Endothelial cell of umbilical vein (primary cell): Measurements from ENCODE around the gene SLC38A8. TPM values are rescaled to one million over a fixed set of nuclear protein-coding genes. Genes with fewer than 3 reads are reported as not detected.

Source experiments
- BruUV-seq: library from RNA; stranded (reverse); fragments of 400-500 nt; replicated peaks from 2 replicates; lab custom pipeline; 2021; lab: Mats Ljungman, UMichigan
- CTCF ChIA-PET: fragments of 300-600, 350-600 bp; sonication (Branson Sonifier 250); formaldehyde crosslinking; loops from one replicate; lab custom pipeline; 2021; ENCODE audit warnings: antibody characterized with exemption, inconsistent platforms; lab: Charles Lee
- POLR2A ChIA-PET: fragments of 300-600, 350-600 bp; sonication (Branson Sonifier 250); formaldehyde crosslinking; loops from one replicate; lab custom pipeline; 2021; ENCODE audit warnings: antibody characterized with exemption, inconsistent platforms; lab: Charles Lee
- DNase-seq: peaks from one replicate; pipeline ENCODE4 v3.0.0-alpha.2; 2011; ENCODE audit warnings: low read depth, low spot score
- FAIRE-seq: peaks from 2 replicates; lab custom pipeline; 2011; peaks lifted over from hg19 to GRCh38; lab: Jason Lieb, UNC
- H2AFZ ChIP-seq: 2 replicates; pipeline ENCODE4 v1.6.0; 2012; ENCODE audit warnings: low read depth, low read length, control low read depth, inconsistent platforms
- H3K27ac ChIP-seq: 2 replicates; pipeline ENCODE4 v1.5.1; 2011; ENCODE audit warnings: low read depth, mild to moderate bottlenecking, control low read depth, low read length, moderate library complexity; ENCODE audit not compliant: insufficient read depth
- H3K27me3 ChIP-seq, 2 experiments: 2 replicates each; pipeline versions ENCODE4 v1.6.0 to v1.6.1; 2011; ENCODE audit warnings: low read length in 2 of 2, mixed read lengths in 1 of 2; ENCODE audit not compliant: control insufficient read depth in 2 of 2, insufficient read depth in 2 of 2
- H3K36me3 ChIP-seq, 2 experiments: 2 replicates in 1 of 2; 3 replicates in 1 of 2; pipeline ENCODE4 v1.5.1; 2011; ENCODE audit warnings: low read length in 2 of 2, mild to moderate bottlenecking in 1 of 2, moderate library complexity in 1 of 2; ENCODE audit not compliant: control insufficient read depth in 2 of 2, insufficient read depth in 2 of 2; ENCODE audit errors: extremely low read depth in 1 of 2
- H3K4me1 ChIP-seq: 3 replicates; pipeline ENCODE4 v1.5.1; 2011; ENCODE audit warnings: mild to moderate bottlenecking, low read length; ENCODE audit not compliant: control insufficient read depth, insufficient read depth; ENCODE audit errors: extremely low read depth
- H3K4me2 ChIP-seq: 2 replicates; pipeline ENCODE4 v1.6.1; 2011; ENCODE audit warnings: low read length, control low read depth, mixed read lengths; ENCODE audit not compliant: insufficient read depth
- H3K4me3 ChIP-seq, 3 experiments: fragments of 200-600 bp in 1 of 3; sonication (generic), shearing (Covaris generic) in 1 of 3; replicated peaks in 1 of 3; 2 replicates each; pipeline ENCODE4 v1.5.1; 2011 to 2016; ENCODE audit warnings: control low read depth in 3 of 3, low read length in 3 of 3, mild to moderate bottlenecking in 2 of 3, inconsistent platforms in 1 of 3, low read depth in 1 of 3, moderate library complexity in 1 of 3; ENCODE audit not compliant: insufficient read depth in 1 of 3
- H3K79me2 ChIP-seq: 2 replicates; pipeline ENCODE4 v1.6.0; 2012; ENCODE audit warnings: low read length, inconsistent platforms; ENCODE audit not compliant: control insufficient read depth, insufficient read depth
- H3K9ac ChIP-seq: replicated peaks from 2 replicates; pipeline ENCODE3; 2011; ENCODE audit warnings: low read length, control low read depth; ENCODE audit not compliant: insufficient read depth; ENCODE audit errors: extremely low read depth
- H3K9me1 ChIP-seq: replicated peaks from 3 replicates; pipeline ENCODE4 v1.6.0; 2011; ENCODE audit warnings: mild to moderate bottlenecking, low read length; ENCODE audit not compliant: control insufficient read depth, insufficient read depth; ENCODE audit errors: extremely low read depth
- H3K9me3 ChIP-seq: replicated peaks from 2 replicates; pipeline ENCODE4 v1.5.1; 2012; ENCODE audit warnings: low read length, inconsistent platforms; ENCODE audit not compliant: control insufficient read depth, insufficient read depth
- H4K20me1 ChIP-seq: replicated peaks from 2 replicates; pipeline ENCODE3; 2011; ENCODE audit warnings: mild to moderate bottlenecking, low read length; ENCODE audit not compliant: control insufficient read depth, insufficient read depth; ENCODE audit errors: extremely low read depth
- EZH2 ChIP-seq: IDR thresholded peaks from 2 replicates; pipeline ENCODE4 v1.6.1; 2012; ENCODE audit warnings: borderline replicate concordance, low read depth, mild to moderate bottlenecking, moderate library complexity, low read length, inconsistent platforms; ENCODE audit not compliant: severe bottlenecking
- GATA2 ChIP-seq: IDR thresholded peaks from 2 replicates; pipeline ENCODE4 v1.7.0; 2011; ENCODE audit warnings: low read depth, mild to moderate bottlenecking, moderate library complexity, mixed read lengths, low read length; ENCODE audit not compliant: insufficient read length, insufficient read depth
- POLR2A ChIP-seq: IDR thresholded peaks from 2 replicates; pipeline ENCODE4 v1.6.1; 2012; ENCODE audit warnings: low read depth, mild to moderate bottlenecking, control low read depth, low read length
- dilution Hi-C: fragments of 300-500 bp; cut with MboI; formaldehyde crosslinking; loops from one replicate; pipeline ENCODE4 v1.15.0; 2019; ENCODE audit warnings: low sequenced_read_pairs; ENCODE audit not compliant: extremely low pct_ligation_motif_present
- intact Hi-C: fragments of 100-400 bp; cut with micrococcal nuclease; formaldehyde crosslinking; loops from one replicate; pipeline ENCODE4 v1.10.0; 2022
- polyA plus RNA-seq, 4 experiments: library from polyadenylated mRNA; depleted of rRNA in 3 of 4; stranded (reverse) in 3 of 4; unstranded in 1 of 4; fragments of >200 nt; gene quantifications; 2 replicates each; pipeline versions ENCODE4 v1.2.1 to v1.2.3, GENCODE V29; 2011 to 2012; ENCODE audit warnings: missing spikeins in 1 of 4
- total RNA-seq: library from RNA; stranded (reverse); gene quantifications from 2 replicates; pipeline ENCODE4 v1.2.3, GENCODE V29; 2021
- TF ChIP-seq, protein P1 (sequence below), 2 donors: IDR thresholded peaks; 1 replicate in 1 of 2; 2 replicates in 1 of 2; pipeline ENCODE4 v1.5.1; 2011; ENCODE audit warnings: low read length in 2 of 2, mild to moderate bottlenecking in 2 of 2, moderate library complexity in 2 of 2, control low read depth in 1 of 2, inconsistent platforms in 1 of 2, low read depth in 1 of 2; ENCODE audit not compliant: insufficient read depth in 1 of 2; ENCODE audit errors: extremely low read depth in 1 of 2

The SLC38A8 gene
- total and polyA plus RNA-seq, 2 donors (not counting 3 experiments of a cell fraction or from before 2014, with no cell fraction given), result not detected

GRCh38 chr16:83972256-83973008 lies 70.2 kb downstream of the SLC38A8 start:
- Histone ChIP-seq H3K27me3 (peaks cover 5 to 8% of the 10 kb centered on the region in 2 experiments), H3K9ac (no peak overlapping the region), H3K9me1 (no peaks in the 10 kb centered on the region), H3K9me3 (no peaks in the 10 kb centered on the region), H2AFZ (no peak overlapping the region), H3K36me3 (no peaks in the 10 kb centered on the region), H3K4me1 (no peaks in the 10 kb centered on the region), H3K27ac (no peak overlapping the region), H3K4me2 (no peak overlapping the region), H3K79me2 (no peaks in the 10 kb centered on the region), H4K20me1 (no peaks in the 10 kb centered on the region), H3K4me3 (no peak overlapping the region)
- TF ChIP-seq EZH2 (no peak), POLR2A (no peak), GATA2 (no peak)
- TF ChIP-seq, protein P1, sequence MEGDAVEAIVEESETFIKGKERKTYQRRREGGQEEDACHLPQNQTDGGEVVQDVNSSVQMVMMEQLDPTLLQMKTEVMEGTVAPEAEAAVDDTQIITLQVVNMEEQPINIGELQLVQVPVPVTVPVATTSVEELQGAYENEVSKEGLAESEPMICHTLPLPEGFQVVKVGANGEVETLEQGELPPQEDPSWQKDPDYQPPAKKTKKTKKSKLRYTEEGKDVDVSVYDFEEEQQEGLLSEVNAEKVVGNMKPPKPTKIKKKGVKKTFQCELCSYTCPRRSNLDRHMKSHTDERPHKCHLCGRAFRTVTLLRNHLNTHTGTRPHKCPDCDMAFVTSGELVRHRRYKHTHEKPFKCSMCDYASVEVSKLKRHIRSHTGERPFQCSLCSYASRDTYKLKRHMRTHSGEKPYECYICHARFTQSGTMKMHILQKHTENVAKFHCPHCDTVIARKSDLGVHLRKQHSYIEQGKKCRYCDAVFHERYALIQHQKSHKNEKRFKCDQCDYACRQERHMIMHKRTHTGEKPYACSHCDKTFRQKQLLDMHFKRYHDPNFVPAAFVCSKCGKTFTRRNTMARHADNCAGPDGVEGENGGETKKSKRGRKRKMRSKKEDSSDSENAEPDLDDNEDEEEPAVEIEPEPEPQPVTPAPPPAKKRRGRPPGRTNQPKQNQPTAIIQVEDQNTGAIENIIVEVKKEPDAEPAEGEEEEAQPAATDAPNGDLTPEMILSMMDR (IDR thresholded peaks at IDR 0.05; ENCODE audit: extremely low read depth in 1 of 2, insufficient read depth in 1 of 2, low read depth in 1 of 2, low read length in 2 of 2), result no peak
- FAIRE-seq (no peak), DNase-seq (no peak)
- ChIA-PET CTCF (interaction anchor here (1.1 kb wide), 1 partner anchor 16 kb away, joined by 4 read pairs; no protein-coding TSS in a partner anchor), POLR2A (no interaction called here)
- dilution Hi-C loops (no loop called here), intact Hi-C loops (no loop called here)
- BruUV-seq, result no TSS peak
